ENCODE data around the gene FADS2. TPM values are rescaled to one million over a fixed set of nuclear protein-coding genes. Genes with fewer than 3 reads are reported as not detected.

Gene FADS2
- total and polyA plus RNA-seq, 2 of the 13 experiments (the other 11 are each of a cell fraction or from before 2014, with no cell fraction given): 90.1 to 124 TPM

DNA sequence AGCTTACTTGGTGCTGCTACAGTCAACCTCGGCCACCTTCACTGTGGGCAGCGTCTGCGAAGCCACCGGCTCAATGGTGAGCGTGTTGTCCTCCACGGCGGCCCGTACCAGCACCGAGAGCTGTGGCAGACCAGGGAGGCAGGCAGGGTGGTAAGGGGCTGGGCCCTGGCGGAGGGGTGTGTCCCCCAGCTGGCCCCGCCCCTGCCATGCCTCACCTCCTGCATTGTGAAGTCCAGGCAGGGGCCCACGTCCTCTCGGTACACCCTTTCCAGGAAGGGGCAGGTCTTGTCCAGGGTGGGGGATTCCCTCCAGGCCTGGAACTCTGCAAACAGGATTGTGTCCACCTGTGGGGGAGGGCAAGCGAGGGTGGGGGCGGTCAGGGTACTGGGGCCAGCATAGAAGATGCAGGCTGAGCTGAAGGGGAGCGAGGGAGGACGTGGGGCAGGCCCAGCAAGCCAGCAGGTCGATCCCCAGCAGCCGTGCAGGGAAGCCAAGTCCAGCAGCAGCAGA lies 76.5 kb downstream of the FADS2 start (continued):
- TF ChIP-seq ZNF333 (CRISPR knock-in tag; IDR thresholded peaks at IDR 0.05; ENCODE audit: borderline replicate concordance) (no peak), KLF16 (CRISPR knock-in tag; IDR thresholded peaks at IDR 0.05) (no peak), ZBTB10 (CRISPR knock-in tag; IDR thresholded peaks at IDR 0.05; ENCODE audit: borderline replicate concordance) (no peak), HNRNPLL (IDR thresholded peaks at IDR 0.05; ENCODE audit: low read depth, low read length, poor library complexity, severe bottlenecking) (peak; percentile 11), NRL (CRISPR knock-in tag; IDR thresholded peaks at IDR 0.05; ENCODE audit: borderline replicate concordance) (peak; percentile 55; the same call in 1 of the 2 replicates), ZFP36 (IDR thresholded peaks at IDR 0.05; ENCODE audit: borderline replicate concordance, low read depth, low read length, partially characterized antibody) (no peak), HMG20A (CRISPR knock-in tag; IDR thresholded peaks at IDR 0.05; ENCODE audit: borderline replicate concordance) (no peak), SRSF9 (IDR thresholded peaks at IDR 0.05; ENCODE audit: borderline replicate concordance, insufficient read depth, low read depth, low read length, poor library complexity, severe bottlenecking) (no peak), MIER2 (CRISPR knock-in tag; IDR thresholded peaks at IDR 0.05) (no peak), NCOA1 (CRISPR knock-in tag; IDR thresholded peaks at IDR 0.05) (no peak), ZNF550 (CRISPR knock-in tag; IDR thresholded peaks at IDR 0.05; ENCODE audit: borderline replicate concordance) (no peak), ZNF609 (CRISPR knock-in tag; IDR thresholded peaks at IDR 0.05; ENCODE audit: borderline replicate concordance) (peak; percentile 66; the same call in 1 of the 2 replicates), SSRP1 (CRISPR knock-in tag; IDR thresholded peaks at IDR 0.05) (no peak), E2F2 (CRISPR knock-in tag; IDR thresholded peaks at IDR 0.05; ENCODE audit: borderline replicate concordance) (no peak), EED (CRISPR knock-in tag; IDR thresholded peaks at IDR 0.05) (peak; percentile 16; the same call in 1 of the 2 replicates), ATF7 (IDR thresholded peaks at IDR 0.05) (no peak), ATF7 (CRISPR knock-in tag; IDR thresholded peaks at IDR 0.05) (peak; percentile 54; the same call in 1 of the 2 replicates), ZNF136 (CRISPR knock-in tag; IDR thresholded peaks at IDR 0.05; ENCODE audit: low read depth) (no peak)
- TF ChIP-seq, protein P1, sequence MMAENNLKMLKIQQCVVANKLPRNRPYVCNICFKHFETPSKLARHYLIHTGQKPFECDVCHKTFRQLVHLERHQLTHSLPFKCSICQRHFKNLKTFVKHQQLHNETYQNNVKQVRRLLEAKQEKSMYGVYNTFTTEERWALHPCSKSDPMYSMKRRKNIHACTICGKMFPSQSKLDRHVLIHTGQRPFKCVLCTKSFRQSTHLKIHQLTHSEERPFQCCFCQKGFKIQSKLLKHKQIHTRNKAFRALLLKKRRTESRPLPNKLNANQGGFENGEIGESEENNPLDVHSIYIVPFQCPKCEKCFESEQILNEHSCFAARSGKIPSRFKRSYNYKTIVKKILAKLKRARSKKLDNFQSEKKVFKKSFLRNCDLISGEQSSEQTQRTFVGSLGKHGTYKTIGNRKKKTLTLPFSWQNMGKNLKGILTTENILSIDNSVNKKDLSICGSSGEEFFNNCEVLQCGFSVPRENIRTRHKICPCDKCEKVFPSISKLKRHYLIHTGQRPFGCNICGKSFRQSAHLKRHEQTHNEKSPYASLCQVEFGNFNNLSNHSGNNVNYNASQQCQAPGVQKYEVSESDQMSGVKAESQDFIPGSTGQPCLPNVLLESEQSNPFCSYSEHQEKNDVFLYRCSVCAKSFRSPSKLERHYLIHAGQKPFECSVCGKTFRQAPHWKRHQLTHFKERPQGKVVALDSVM (CRISPR knock-in tag; IDR thresholded peaks at IDR 0.05): no peak

All from HepG2 (cell line).